ENCODE data around the gene TNP1. TPM values are rescaled to one million over a fixed set of nuclear protein-coding genes. Genes with fewer than 3 reads are reported as not detected.

The TNP1 gene
- total and polyA plus RNA-seq, 10 donors, result not detected

- Histone ChIP-seq H3K4me1 (peaks cover 0 to 9% (median 0%) of the 10 kb centered on the region in 6 donors), H3K27ac (no peak overlapping the region), H3K36me3 (no peaks in the 10 kb centered on the region), H3K27me3 (replicated peaks in 1 of 7) (no peaks in the 10 kb centered on the region), H3K4me3 (no peak overlapping the region), H3K9me3 (no peaks in the 10 kb centered on the region)
- no peak for DNase-seq
- WGBS, 5 donors, result 79 to 92% (median 91%) methylated on average over 2 of the region's 2 CpGs
- TF ChIP-seq POLR2AphosphoS5 (IDR thresholded peaks at IDR 0.05) (no peak), POLR2A (IDR thresholded peaks at IDR 0.05) (no peak)
- TF ChIP-seq, protein P1, sequence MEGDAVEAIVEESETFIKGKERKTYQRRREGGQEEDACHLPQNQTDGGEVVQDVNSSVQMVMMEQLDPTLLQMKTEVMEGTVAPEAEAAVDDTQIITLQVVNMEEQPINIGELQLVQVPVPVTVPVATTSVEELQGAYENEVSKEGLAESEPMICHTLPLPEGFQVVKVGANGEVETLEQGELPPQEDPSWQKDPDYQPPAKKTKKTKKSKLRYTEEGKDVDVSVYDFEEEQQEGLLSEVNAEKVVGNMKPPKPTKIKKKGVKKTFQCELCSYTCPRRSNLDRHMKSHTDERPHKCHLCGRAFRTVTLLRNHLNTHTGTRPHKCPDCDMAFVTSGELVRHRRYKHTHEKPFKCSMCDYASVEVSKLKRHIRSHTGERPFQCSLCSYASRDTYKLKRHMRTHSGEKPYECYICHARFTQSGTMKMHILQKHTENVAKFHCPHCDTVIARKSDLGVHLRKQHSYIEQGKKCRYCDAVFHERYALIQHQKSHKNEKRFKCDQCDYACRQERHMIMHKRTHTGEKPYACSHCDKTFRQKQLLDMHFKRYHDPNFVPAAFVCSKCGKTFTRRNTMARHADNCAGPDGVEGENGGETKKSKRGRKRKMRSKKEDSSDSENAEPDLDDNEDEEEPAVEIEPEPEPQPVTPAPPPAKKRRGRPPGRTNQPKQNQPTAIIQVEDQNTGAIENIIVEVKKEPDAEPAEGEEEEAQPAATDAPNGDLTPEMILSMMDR (IDR thresholded peaks at IDR 0.05 in 8 of 11, conservative IDR thresholded peaks at IDR 0.05 in 3 of 11), result no peak
- intact Hi-C loops (cut with DNase I; ENCODE audit: low total_unique reads), result no loop called here
These were observed 16.0 kb upstream of the TNP1 start for GRCh38 chr2:216875862-216876261.

DNA sequence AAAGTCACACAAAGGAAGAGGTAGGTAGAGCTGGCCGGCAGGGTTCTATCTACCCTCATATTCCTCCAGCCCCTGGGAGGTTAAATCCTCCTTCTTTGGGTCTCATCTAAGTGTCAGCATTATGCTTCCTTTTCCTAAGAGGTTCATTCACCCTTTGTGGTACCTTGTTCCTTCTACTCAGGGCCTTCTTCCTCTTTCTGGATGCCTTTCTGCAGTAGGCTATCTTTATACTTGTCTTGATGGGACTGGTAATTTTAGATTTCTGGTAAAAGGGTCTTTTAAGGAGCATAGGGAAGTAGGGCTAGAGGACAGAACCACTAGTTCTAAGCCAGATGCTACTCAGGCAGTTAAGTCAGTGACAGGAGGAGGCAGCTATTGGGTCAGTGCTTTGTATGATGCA lies 13.7 kb upstream of the TNP1 start:
- TF ChIP-seq POLR2A (IDR thresholded peaks at IDR 0.05), result no peak
- no peak for TF ChIP-seq POLR2AphosphoS5 (IDR thresholded peaks at IDR 0.05)
- TF ChIP-seq, protein P1 (IDR thresholded peaks at IDR 0.05 in 8 of 11, conservative IDR thresholded peaks at IDR 0.05 in 3 of 11), result no peak
- H3K4me1 ChIP-seq, result no peaks in the 10 kb centered on the region
- no peaks in the 10 kb centered on the region for H3K36me3 ChIP-seq
- 42 to 76% (median 50%) methylated on average over 1 of the region's 1 CpG for WGBS, 5 donors
- intact Hi-C loops (cut with DNase I; ENCODE audit: low total_unique reads), result no loop called here
- no peak for DNase-seq
- H3K27ac ChIP-seq, result no peak overlapping the region
- H3K27me3 ChIP-seq (replicated peaks in 1 of 7), result no peaks in the 10 kb centered on the region
- no peak overlapping the region for H3K4me3 ChIP-seq
- H3K9me3 ChIP-seq, result no peaks in the 10 kb centered on the region

GRCh38 chr2:216872624-216873023 lies 12.8 kb upstream of the TNP1 start:
- intact Hi-C loops (cut with DNase I; ENCODE audit: low total_unique reads), result no loop called here
- TF ChIP-seq, protein P1 (IDR thresholded peaks at IDR 0.05 in 8 of 11, conservative IDR thresholded peaks at IDR 0.05 in 3 of 11), result no peak
- no peaks in the 10 kb centered on the region for H3K4me1 ChIP-seq
- H3K36me3 ChIP-seq, result no peaks in the 10 kb centered on the region
- no peak overlapping the region for H3K27ac ChIP-seq
- no peaks in the 10 kb centered on the region for H3K27me3 ChIP-seq (replicated peaks in 1 of 7)
- H3K9me3 ChIP-seq, result no peaks in the 10 kb centered on the region
- no peak overlapping the region for H3K4me3 ChIP-seq
- no peak for DNase-seq
- WGBS, 5 donors, result 77 to 93% (median 86%) methylated on average over 3 of the region's 3 CpGs

- intact Hi-C loops (cut with DNase I; ENCODE audit: low total_unique reads), result no loop called here
- Histone ChIP-seq H3K27ac (no peak overlapping the region), H3K4me1 (no peaks in the 10 kb centered on the region), H3K36me3 (no peaks in the 10 kb centered on the region), H3K4me3 (no peak overlapping the region), H3K27me3 (replicated peaks in 1 of 7) (no peaks in the 10 kb centered on the region), H3K9me3 (no peaks in the 10 kb centered on the region)
- WGBS, 5 donors, result 72 to 93% (median 74%) methylated on average over 3 of the region's 3 CpGs
- DNase-seq, result no peak
- TF ChIP-seq POLR2A (IDR thresholded peaks at IDR 0.05) (no peak), POLR2AphosphoS5 (IDR thresholded peaks at IDR 0.05) (no peak)
- TF ChIP-seq, protein P1 (IDR thresholded peaks at IDR 0.05 in 8 of 11, conservative IDR thresholded peaks at IDR 0.05 in 3 of 11), result no peak
These were observed 12.2 kb upstream of the TNP1 start for GRCh38 chr2:216872040-216872439.
